Measurements from ENCODE around the gene TARS1. TPM values are rescaled to one million over a fixed set of nuclear protein-coding genes. Genes with fewer than 3 reads are reported as not detected.

Gene TARS1
- total RNA-seq (10 to 100 TPM; 58.1 to 79.7 (median 71.9) TPM), polyA plus RNA-seq (10 to 100 TPM; 65.5 to 91.0 TPM)
- long read RNA-seq, donor 1, full-length matches to known transcripts = 79 of 85 reads
- long read RNA-seq, donor 1, partial matches to known transcripts = 6 of 85 reads
- long read RNA-seq, donor 1, other reads (novel, unspliced or antisense) = 0 of 85 reads
- long read RNA-seq, donor 2, full-length matches to known transcripts = 219 of 253 reads
- long read RNA-seq, donor 2, partial matches to known transcripts = 27 of 253 reads
- long read RNA-seq, donor 2, other reads (novel, unspliced or antisense) = 7 of 253 reads
- long read RNA-seq, donor 3, full-length matches to known transcripts = 80 of 91 reads
- long read RNA-seq, donor 3, partial matches to known transcripts = 9 of 91 reads
- long read RNA-seq, donor 3, other reads (novel, unspliced or antisense) = 2 of 91 reads

GRCh38 chr5:33440482-33441240 is at the start of gene TARS1:
TSS of gene TARS1 (plus strand) at chr5:33440965. CDS start at chr5:33441087, 122 bp downstream.
- H3K36me3 ChIP-seq = peaks cover 0 to 14% (median 5%) of the 10 kb centered on the region in 9 donors
- H3K4me3 ChIP-seq = peak within 1 kb of the TSS; percentile 51 to 93 (median 78)
- peak; percentile 98 to 99 (median 99) for DNase-seq
- H3K4me1 ChIP-seq = peaks cover 0 to 53% (median 30%) of the 10 kb centered on the region in 12 donors
- no peaks in the 10 kb centered on the region for H3K27me3 ChIP-seq
- ATAC-seq = peak; percentile 96 to 99 (median 98)
- no peak for TF ChIP-seq CTCF (IDR thresholded peaks at IDR 0.05)
- peak in 1 of 2 donors; percentile 83 for TF ChIP-seq POLR2A (IDR thresholded peaks at IDR 0.05)
- H3K27ac ChIP-seq = peak within 1 kb of the TSS; percentile 69 to 98 (median 94)
- 0 to 1% (median 0%) methylated on average over 43 to 52 of the region's 52 CpGs for WGBS, 4 donors
- H3K9me3 ChIP-seq = no peaks in the 10 kb centered on the region
- intact Hi-C loops (cut with DNase I) = loop anchor here in 3 of 10 donors (5.0 to 10.0 kb wide), 3 partner anchors 1484 to 1494 kb away; partner anchors contain the start of gene DNAJC21 (in 2 of the 3)

GRCh38 chr5:33398501-33398900 is 42.3 kb upstream of the TARS1 start:
- no peak for DNase-seq
- Histone ChIP-seq H3K4me3 (no peak overlapping the region), H3K27me3 (no peaks in the 10 kb centered on the region), H3K4me1 (no peaks in the 10 kb centered on the region), H3K36me3 (no peaks in the 10 kb centered on the region), H3K9me3 (peaks cover 0 to under 1% (median 0%) of the 10 kb centered on the region in 12 donors), H3K27ac (no peak overlapping the region)
- WGBS, 4 donors = 71 to 79% (median 76%) methylated on average over 1 of the region's 1 CpG
- ATAC-seq = no peak
- intact Hi-C loops (cut with DNase I) = no loop called here
- no peak for TF ChIP-seq CTCF (IDR thresholded peaks at IDR 0.05)
- TF ChIP-seq POLR2A (IDR thresholded peaks at IDR 0.05) = no peak

- Histone ChIP-seq H3K4me1 (no peaks in the 10 kb centered on the region), H3K4me3 (no peak overlapping the region), H3K9me3 (no peaks in the 10 kb centered on the region), H3K27ac (no peak overlapping the region), H3K36me3 (no peaks in the 10 kb centered on the region), H3K27me3 (no peaks in the 10 kb centered on the region)
- no peak for DNase-seq
- intact Hi-C loops (cut with DNase I) = no loop called here
- TF ChIP-seq CTCF (IDR thresholded peaks at IDR 0.05) (no peak), POLR2A (IDR thresholded peaks at IDR 0.05) (no peak)
- ATAC-seq = no peak
- WGBS, 4 donors = 46 to 64% (median 57%) methylated on average over 4 of the region's 4 CpGs
These were observed 40.1 kb upstream of the TARS1 start for GRCh38 chr5:33400675-33401074.
